Heart right ventricle (tissue), 16 donors: ENCODE measurements around the gene MYT1. TPM values are rescaled to one million over a fixed set of nuclear protein-coding genes. Genes with fewer than 3 reads are reported as not detected.
"Not testable (repeated sequence)": the region's sequence is repeated elsewhere in the genome, so short reads cannot be mapped to it uniquely, and the experiment has no call there.

Experiments
- ATAC-seq, 8 donors: fragments of 200-7000 bp; cut with Tn5 transposase; one replicate each; pipeline ENCODE4 v1.9.1; 2020; ENCODE audit warnings: mild to moderate bottlenecking in 8 of 8, moderate library complexity in 8 of 8, moderate number of reproducible peaks in 1 of 8
- DNase-seq, 2 donors: peaks; one replicate each; pipeline ENCODE4 v3.0.0-alpha.2; 2020
- H3K27ac ChIP-seq, 10 donors: fragments of 200-600 bp; sonication (generic) in 2 of 10; one replicate each; pipeline versions ENCODE4 v1.5.0 to v1.8.0; 2020 to 2022; ENCODE audit warnings: mild to moderate bottlenecking in 3 of 10
- H3K27me3 ChIP-seq, 7 donors: fragments of 200-600 bp; one replicate each; pipeline ENCODE4 v1.8.0; 2021 to 2022; ENCODE audit warnings: mild to moderate bottlenecking in 2 of 7
- H3K36me3 ChIP-seq, 9 donors: fragments of 200-600 bp; sonication (generic) in 1 of 9; one replicate each; pipeline versions ENCODE4 v1.5.0 to v1.8.0; 2020 to 2022; ENCODE audit warnings: mild to moderate bottlenecking in 2 of 9
- H3K4me1 ChIP-seq, 9 donors: fragments of 200-600 bp; sonication (generic) in 1 of 9; one replicate each; pipeline versions ENCODE4 v1.5.0 to v1.8.0; 2020 to 2022; ENCODE audit warnings: mild to moderate bottlenecking in 4 of 9
- H3K4me3 ChIP-seq, 10 donors: fragments of 200-600 bp; sonication (generic) in 2 of 10; one replicate each; pipeline versions ENCODE4 v1.5.0 to v1.8.0; 2020 to 2022; ENCODE audit warnings: mild to moderate bottlenecking in 7 of 10, moderate library complexity in 2 of 10
- H3K9me3 ChIP-seq, 11 donors: fragments of 200-600 bp in 10 of 11; sonication (generic) in 2 of 11; one replicate each; pipeline versions ENCODE4 v1.5.0 to v1.8.0; 2013 to 2022; ENCODE audit warnings: mild to moderate bottlenecking in 2 of 11, control low read depth in 1 of 11, moderate library complexity in 1 of 11
- WGBS, 2 donors: extraction: QIAGEN DNeasy Blood & Tissue Kit; methylation state at CpG; one replicate each; pipeline ENCODE4 v1.1.7; 2013; ENCODE audit warnings: inconsistent platforms in 1 of 2; 5-methylcytosine and 5-hydroxymethylcytosine counted together
- intact Hi-C, 10 donors: fragments of 100-400 bp; cut with DNase I; formaldehyde crosslinking; loops; one replicate each; pipeline versions ENCODE4 v1.11.1 to v1.14.2; 2022
- polyA plus RNA-seq, 2 donors: library from polyadenylated mRNA; stranded (reverse); fragments of 200-250 nt; gene quantifications; one replicate each; pipeline ENCODE4 v1.2.3, GENCODE V29; 2013
- total RNA-seq, 10 donors: library from RNA; stranded (reverse); fragmentation: NEBNext Ultra II Directional in 3 of 10; extraction: Animal tissue kit (Norgen Biotek cat#: 25700) in 3 of 10; gene quantifications; one replicate each; pipeline versions ENCODE4 v1.2.1 to v1.2.4, GENCODE V29; 2021 to 2023
- TF ChIP-seq, protein P1 (sequence below), 9 donors: fragments of 200-600 bp; sonication (generic) in 2 of 9; IDR thresholded peaks; one replicate each; pipeline versions ENCODE4 v1.5.0 to v1.8.0; 2021 to 2022; ENCODE audit warnings: antibody characterized with exemption in 9 of 9, mild to moderate bottlenecking in 5 of 9, moderate library complexity in 1 of 9
- donor health status: Arrhythmogenic right ventricular cardiomyopathy.
- donor health status: ischemic (EF 13 %, LVEDD 7.1; RV severe dilation, severe dysfunction).
- donor health status: healthy with polysubstance abuse.
- donor health status: DM: no; HTN: yes; CAD: no.
- donor health status: DM: no; HTN: no; CAD: no.
- donor health status: ischemic (EF 25% LVEDD 6.9; RV normal size, moderate dysfunction).
- donor health status: ischemic (EF 25% LVEDD 5.7; RV mildly dilated, moderate dysfunction).
- donor health status: healthy.
- donor health status: DM: yes; HTN: yes; CAD: no.
- donor health status: Ischemic cardiomyopathy.
- donor health status: ischemic (EF 35%, LVEDD 5.7; RV mildly dilated, moderate dysfunction).
- donor health status: nonischemic (EF 11% LVEDD 7.7; RV severe dilation, severe dysfunction).
- donor health status: DM: yes; HTN: yes; CAD: no.
- donor health status: PGD.
- donor health status: ischemic (EF 29% LVEDD 5.4; RV normal size, mild dysfunction).
- donor health status: nonischemic (EF 23%, LVEDD 6.1; RV moderate dilation, normal function).

MYT1 gene
- total and polyA plus RNA-seq, 12 donors, result 0.01 to 0.35 (median 0.11) TPM; not detected in 1

DNA sequence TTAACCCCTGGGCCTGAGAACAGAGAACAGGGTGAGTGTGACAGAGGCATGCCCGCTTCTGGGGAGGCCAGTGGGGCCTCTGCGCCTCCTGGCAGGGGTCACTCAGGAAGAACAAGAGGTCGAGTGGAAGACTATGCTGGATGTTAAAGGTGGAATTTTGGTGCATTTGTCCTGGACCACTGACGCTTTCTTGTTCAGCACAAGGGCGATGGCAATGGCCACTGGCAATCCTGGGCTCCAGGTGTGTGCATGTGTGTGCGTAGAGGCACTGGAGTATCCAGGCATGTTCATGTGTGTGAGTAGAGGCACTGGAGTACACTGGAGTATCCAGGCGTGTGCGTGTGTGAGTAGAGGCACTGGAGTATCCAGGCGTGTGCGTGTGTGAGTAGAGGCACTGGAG, 33.4 kb upstream of the MYT1 start:
- H3K4me1 ChIP-seq, result no peaks in the 10 kb centered on the region
- ATAC-seq (no peak), DNase-seq (no peak)
- WGBS, 2 donors, result 84 to 87% methylated on average over 10 of the region's 10 CpGs
- H3K4me3 ChIP-seq, result no peak overlapping the region
- H3K27me3 ChIP-seq, result peaks cover 0 to 31% (median 19%) of the 10 kb centered on the region in 7 donors
- no peaks in the 10 kb centered on the region for H3K36me3 ChIP-seq
- intact Hi-C loops, result no loop called here
- H3K9me3 ChIP-seq, result peaks cover 0 to 7% (median 0%) of the 10 kb centered on the region in 11 donors
- TF ChIP-seq, protein P1, sequence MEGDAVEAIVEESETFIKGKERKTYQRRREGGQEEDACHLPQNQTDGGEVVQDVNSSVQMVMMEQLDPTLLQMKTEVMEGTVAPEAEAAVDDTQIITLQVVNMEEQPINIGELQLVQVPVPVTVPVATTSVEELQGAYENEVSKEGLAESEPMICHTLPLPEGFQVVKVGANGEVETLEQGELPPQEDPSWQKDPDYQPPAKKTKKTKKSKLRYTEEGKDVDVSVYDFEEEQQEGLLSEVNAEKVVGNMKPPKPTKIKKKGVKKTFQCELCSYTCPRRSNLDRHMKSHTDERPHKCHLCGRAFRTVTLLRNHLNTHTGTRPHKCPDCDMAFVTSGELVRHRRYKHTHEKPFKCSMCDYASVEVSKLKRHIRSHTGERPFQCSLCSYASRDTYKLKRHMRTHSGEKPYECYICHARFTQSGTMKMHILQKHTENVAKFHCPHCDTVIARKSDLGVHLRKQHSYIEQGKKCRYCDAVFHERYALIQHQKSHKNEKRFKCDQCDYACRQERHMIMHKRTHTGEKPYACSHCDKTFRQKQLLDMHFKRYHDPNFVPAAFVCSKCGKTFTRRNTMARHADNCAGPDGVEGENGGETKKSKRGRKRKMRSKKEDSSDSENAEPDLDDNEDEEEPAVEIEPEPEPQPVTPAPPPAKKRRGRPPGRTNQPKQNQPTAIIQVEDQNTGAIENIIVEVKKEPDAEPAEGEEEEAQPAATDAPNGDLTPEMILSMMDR (IDR thresholded peaks at IDR 0.05), result no peak
- H3K27ac ChIP-seq, result no peak overlapping the region

DNA sequence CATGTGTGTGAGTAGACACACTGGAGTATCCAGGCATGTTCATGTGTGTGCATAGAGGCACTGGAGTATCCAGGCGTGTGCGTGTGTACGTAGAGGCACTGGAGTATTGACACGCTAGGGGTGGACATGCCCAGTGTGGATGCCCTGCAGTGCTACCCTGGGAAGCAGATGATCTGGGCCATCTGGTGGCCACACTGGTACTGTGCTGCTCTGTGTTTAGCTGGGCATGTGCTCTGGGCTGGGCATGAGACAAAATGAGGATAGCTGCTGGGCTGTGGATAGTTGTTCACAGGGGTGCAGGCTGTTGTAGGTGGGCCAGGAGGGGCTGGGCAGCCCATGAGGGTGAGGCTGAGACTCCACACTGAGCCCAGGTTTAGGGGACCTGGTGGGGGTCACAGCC, 32.8 kb upstream of the MYT1 start:
- Histone ChIP-seq H3K27me3 (peaks cover 0 to 31% (median 19%) of the 10 kb centered on the region in 7 donors), H3K4me1 (no peaks in the 10 kb centered on the region), H3K36me3 (no peaks in the 10 kb centered on the region), H3K27ac (no peak overlapping the region), H3K9me3 (peaks cover 0 to 7% (median 0%) of the 10 kb centered on the region in 11 donors), H3K4me3 (no peak overlapping the region)
- intact Hi-C loops, result no loop called here
- ATAC-seq, result no peak
- 75 to 90% methylated on average over 4 of the region's 4 CpGs for WGBS, 2 donors
- TF ChIP-seq, protein P1 (IDR thresholded peaks at IDR 0.05), result no peak
- DNase-seq, result no peak

DNA sequence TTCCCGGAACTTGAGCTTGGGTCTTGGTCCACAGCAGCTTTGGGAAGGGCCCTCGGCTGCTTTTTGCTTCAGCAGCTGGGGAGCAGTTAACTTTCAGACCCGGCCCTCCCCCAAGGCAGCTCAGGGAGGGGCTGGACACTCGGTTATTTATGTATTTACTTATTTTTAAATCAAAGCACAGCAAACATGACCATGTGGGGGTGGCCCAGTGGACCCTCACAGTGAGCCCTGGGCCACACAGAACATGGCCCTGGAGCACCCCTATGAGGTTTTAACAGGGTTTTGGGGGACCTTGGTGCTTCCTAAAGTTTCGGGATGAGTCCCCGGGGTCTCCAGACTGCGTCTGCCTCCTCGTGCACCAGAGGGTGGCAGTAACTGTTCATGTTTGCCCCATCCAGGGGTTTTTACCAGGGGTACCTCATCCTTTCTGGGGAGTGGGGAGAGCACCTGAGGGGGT, 30.3 kb upstream of the MYT1 start:
- H3K4me3 ChIP-seq, result no peak overlapping the region
- intact Hi-C loops, result no loop called here
- H3K27me3 ChIP-seq, result peaks cover 0 to 24% (median 11%) of the 10 kb centered on the region in 7 donors
- ATAC-seq (no peak), DNase-seq (no peak)
- no peak overlapping the region for H3K27ac ChIP-seq
- WGBS, 2 donors, result 48 to 54% methylated on average over 8 of the region's 8 CpGs
- H3K9me3 ChIP-seq, result no peaks in the 10 kb centered on the region
- no peaks in the 10 kb centered on the region for H3K36me3 ChIP-seq
- no peaks in the 10 kb centered on the region for H3K4me1 ChIP-seq
- TF ChIP-seq, protein P1 (IDR thresholded peaks at IDR 0.05), result peak in 3 of 9 donors; percentile 20 to 30 (median 26)

DNA sequence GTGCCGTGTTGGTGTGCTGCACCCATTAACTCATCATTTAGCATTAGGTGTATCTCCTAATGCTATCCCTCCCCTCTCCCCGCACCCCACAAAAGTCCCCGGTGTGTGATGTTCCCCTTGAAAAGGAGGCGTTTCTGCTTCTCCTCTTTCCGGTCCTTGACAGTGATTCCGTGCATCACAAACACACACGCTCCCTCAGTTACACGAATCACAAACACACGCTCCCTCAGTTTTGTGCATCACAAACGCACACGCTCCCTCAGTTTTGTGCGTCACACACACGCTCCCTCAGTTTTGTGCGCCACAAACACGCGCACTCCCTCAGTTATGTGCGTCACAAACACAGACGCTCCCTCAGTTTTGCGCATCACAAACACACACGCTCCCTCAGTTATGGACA, 29.5 kb upstream of the MYT1 start:
- H3K9me3 ChIP-seq, ATAC-seq, H3K4me1 ChIP-seq, H3K36me3 ChIP-seq, DNase-seq, H3K27ac ChIP-seq, H3K4me3 ChIP-seq, intact Hi-C loops: not testable (repeated sequence)
- H3K27me3 ChIP-seq, result peaks cover 0 to 17% (median 5%) of the 10 kb centered on the region in 7 donors
- WGBS, 2 donors, result 70 to 75% methylated on average over 20 of the region's 20 CpGs

DNA sequence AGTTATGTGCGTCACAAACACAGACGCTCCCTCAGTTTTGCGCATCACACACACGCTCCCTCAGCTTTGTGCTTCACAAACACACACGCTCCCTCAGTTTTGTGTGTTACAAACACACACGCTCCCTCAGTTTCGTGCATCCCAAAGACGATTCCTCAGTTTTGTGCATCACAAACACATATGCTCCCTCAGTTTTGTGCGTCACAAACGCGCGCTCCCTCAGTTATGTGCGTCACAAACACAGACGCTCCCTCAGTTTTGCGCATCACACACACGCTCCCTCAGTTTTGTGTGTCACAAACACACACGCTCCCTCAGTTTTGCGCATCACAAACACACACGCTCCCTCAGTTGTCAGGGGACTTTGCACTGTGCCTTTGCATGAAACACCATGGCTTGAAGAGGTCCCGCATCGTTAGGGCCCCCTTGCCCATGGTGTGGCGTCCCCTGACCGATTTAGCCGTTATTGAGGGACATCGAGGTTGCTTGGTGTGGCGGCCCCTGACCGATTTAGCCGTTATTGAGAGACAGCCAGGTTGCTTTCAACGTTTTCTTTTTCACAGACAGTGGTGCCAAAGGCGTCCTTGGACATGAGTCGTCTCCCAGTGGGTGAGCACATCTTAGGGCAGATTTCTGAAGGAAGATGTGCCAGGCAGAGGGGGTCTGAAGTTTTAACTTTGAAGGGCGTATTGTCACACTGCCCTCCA, 28.1 kb upstream of the MYT1 start:
- H3K9me3 ChIP-seq, result no peaks in the 10 kb centered on the region
- no peak overlapping the region for H3K4me3 ChIP-seq
- intact Hi-C loops, result no loop called here
- H3K27ac ChIP-seq, result no peak overlapping the region
- peaks cover 0 to 26% (median 7%) of the 10 kb centered on the region in 7 donors for H3K27me3 ChIP-seq
- no peak for DNase-seq
- TF ChIP-seq, protein P1 (IDR thresholded peaks at IDR 0.05), result no peak
- no peaks in the 10 kb centered on the region for H3K36me3 ChIP-seq
- no peak for ATAC-seq
- 80 to 81% methylated on average over 32 of the region's 32 CpGs for WGBS, 2 donors
- H3K4me1 ChIP-seq, result no peaks in the 10 kb centered on the region
